ENCODE results near the gene B3GNT5. TPM values are rescaled to one million over a fixed set of nuclear protein-coding genes. Genes with fewer than 3 reads are reported as not detected.
"Not testable (repeated sequence)": the region's sequence is repeated elsewhere in the genome, so short reads cannot be mapped to it uniquely, and the experiment has no call there.

The B3GNT5 gene
- total and polyA plus RNA-seq, 2 donors (not counting 1 experiment from before 2014, with no cell fraction given) = 0.96 to 1.3 TPM

DNA sequence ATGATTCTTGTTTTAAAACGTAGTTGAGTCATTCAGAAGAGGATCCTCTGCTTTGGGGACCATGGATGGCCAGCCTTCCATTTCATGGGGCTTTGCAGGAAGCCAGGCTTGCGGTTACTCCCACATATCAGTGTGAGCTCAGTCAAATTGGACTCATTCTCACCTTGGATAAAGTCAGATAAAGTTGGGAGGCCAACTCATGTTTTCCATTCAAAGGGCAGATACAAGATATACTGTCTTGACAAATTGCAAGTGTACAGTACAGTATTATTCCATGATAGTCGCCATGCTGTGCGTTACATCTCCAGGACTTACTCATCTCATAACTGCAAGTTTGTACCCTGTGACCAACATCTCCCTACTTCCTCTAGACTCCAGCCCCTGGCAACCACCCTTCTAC, 25.5 kb upstream of the B3GNT5 start:
- no peaks in the 10 kb centered on the region for H3K27me3 ChIP-seq (ENCODE audit: control insufficient read depth, insufficient read depth, low read length)
- H3K9me3 ChIP-seq (ENCODE audit: control insufficient read depth, insufficient read depth, low read depth, low read length) = no peaks in the 10 kb centered on the region
- no peaks in the 10 kb centered on the region for H3K79me2 ChIP-seq (ENCODE audit: control insufficient read depth, insufficient read depth, low read length)
- no peaks in the 10 kb centered on the region for H3K4me1 ChIP-seq (ENCODE audit: control insufficient read depth, extremely low read depth, insufficient read depth, low read length)
- no peaks in the 10 kb centered on the region for H3K36me3 ChIP-seq (ENCODE audit: control insufficient read depth, insufficient read depth, low read length)
- no peaks in the 10 kb centered on the region for H4K20me1 ChIP-seq (ENCODE audit: control insufficient read depth, extremely low read depth, insufficient read depth, low read length)
- H3K4me3 ChIP-seq (replicated peaks in 1 of 4; ENCODE audit: control extremely low read depth in 1 of 4, insufficient read depth in 1 of 4, low read depth in 3 of 4, low read length in 4 of 4) = no peak overlapping the region
- no peak overlapping the region for H3K9ac ChIP-seq (ENCODE audit: insufficient read depth, low read length)
- H3K27ac ChIP-seq (ENCODE audit: insufficient read depth, low read length) = no peak overlapping the region
- H3K4me2 ChIP-seq (ENCODE audit: extremely low read depth, insufficient read depth, low read length) = no peak overlapping the region
- no peak overlapping the region for H2AFZ ChIP-seq (ENCODE audit: low read length)
- TF ChIP-seq EZH2 (IDR thresholded peaks at IDR 0.05; ENCODE audit: low read length, missing control alignments) = no peak
- TF ChIP-seq, protein P1, sequence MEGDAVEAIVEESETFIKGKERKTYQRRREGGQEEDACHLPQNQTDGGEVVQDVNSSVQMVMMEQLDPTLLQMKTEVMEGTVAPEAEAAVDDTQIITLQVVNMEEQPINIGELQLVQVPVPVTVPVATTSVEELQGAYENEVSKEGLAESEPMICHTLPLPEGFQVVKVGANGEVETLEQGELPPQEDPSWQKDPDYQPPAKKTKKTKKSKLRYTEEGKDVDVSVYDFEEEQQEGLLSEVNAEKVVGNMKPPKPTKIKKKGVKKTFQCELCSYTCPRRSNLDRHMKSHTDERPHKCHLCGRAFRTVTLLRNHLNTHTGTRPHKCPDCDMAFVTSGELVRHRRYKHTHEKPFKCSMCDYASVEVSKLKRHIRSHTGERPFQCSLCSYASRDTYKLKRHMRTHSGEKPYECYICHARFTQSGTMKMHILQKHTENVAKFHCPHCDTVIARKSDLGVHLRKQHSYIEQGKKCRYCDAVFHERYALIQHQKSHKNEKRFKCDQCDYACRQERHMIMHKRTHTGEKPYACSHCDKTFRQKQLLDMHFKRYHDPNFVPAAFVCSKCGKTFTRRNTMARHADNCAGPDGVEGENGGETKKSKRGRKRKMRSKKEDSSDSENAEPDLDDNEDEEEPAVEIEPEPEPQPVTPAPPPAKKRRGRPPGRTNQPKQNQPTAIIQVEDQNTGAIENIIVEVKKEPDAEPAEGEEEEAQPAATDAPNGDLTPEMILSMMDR (conservative IDR thresholded peaks at IDR 0.05 in 1 of 2, IDR thresholded peaks at IDR 0.05 in 1 of 2; ENCODE audit: low read depth in 1 of 2, low read length in 2 of 2) = no peak
- no peak for DNase-seq (ENCODE audit: low read depth in 2 of 2)

DNA sequence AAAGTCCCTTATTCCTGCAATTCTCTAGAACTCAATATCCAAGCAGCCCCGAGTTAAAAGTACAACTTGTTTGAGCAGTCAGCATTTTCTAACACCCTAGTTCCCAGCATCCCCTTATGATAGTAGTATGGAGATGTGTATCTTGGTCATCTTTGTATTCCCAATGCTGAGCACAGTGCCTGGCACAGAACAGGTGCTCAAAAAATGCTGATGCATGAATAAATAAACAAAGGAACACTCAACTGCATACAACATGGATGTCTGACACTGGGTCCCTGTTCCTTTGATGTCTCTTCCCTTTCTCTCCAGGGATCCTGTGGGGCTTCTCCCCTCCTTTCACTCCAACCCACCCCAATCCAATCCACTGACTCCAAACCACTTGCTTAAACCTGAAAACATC, 23.9 kb upstream of the B3GNT5 start:
- H3K9ac ChIP-seq (ENCODE audit: insufficient read depth, low read length) = no peak overlapping the region
- H3K27me3 ChIP-seq (ENCODE audit: control insufficient read depth, insufficient read depth, low read length) = no peaks in the 10 kb centered on the region
- no peak overlapping the region for H2AFZ ChIP-seq (ENCODE audit: low read length)
- no peaks in the 10 kb centered on the region for H4K20me1 ChIP-seq (ENCODE audit: control insufficient read depth, extremely low read depth, insufficient read depth, low read length)
- H3K79me2 ChIP-seq (ENCODE audit: control insufficient read depth, insufficient read depth, low read length) = no peaks in the 10 kb centered on the region
- H3K4me3 ChIP-seq (replicated peaks in 1 of 4; ENCODE audit: control extremely low read depth in 1 of 4, insufficient read depth in 1 of 4, low read depth in 3 of 4, low read length in 4 of 4) = no peak overlapping the region
- no peak overlapping the region for H3K27ac ChIP-seq (ENCODE audit: insufficient read depth, low read length)
- H3K4me1 ChIP-seq (ENCODE audit: control insufficient read depth, extremely low read depth, insufficient read depth, low read length) = no peaks in the 10 kb centered on the region
- no peaks in the 10 kb centered on the region for H3K36me3 ChIP-seq (ENCODE audit: control insufficient read depth, insufficient read depth, low read length)
- TF ChIP-seq, protein P1 (conservative IDR thresholded peaks at IDR 0.05 in 1 of 2, IDR thresholded peaks at IDR 0.05 in 1 of 2; ENCODE audit: low read depth in 1 of 2, low read length in 2 of 2) = no peak
- no peak for TF ChIP-seq EZH2 (IDR thresholded peaks at IDR 0.05; ENCODE audit: low read length, missing control alignments)
- H3K9me3 ChIP-seq (ENCODE audit: control insufficient read depth, insufficient read depth, low read depth, low read length) = no peaks in the 10 kb centered on the region
- no peak overlapping the region for H3K4me2 ChIP-seq (ENCODE audit: extremely low read depth, insufficient read depth, low read length)
- DNase-seq (ENCODE audit: low read depth in 2 of 2) = no peak

DNA sequence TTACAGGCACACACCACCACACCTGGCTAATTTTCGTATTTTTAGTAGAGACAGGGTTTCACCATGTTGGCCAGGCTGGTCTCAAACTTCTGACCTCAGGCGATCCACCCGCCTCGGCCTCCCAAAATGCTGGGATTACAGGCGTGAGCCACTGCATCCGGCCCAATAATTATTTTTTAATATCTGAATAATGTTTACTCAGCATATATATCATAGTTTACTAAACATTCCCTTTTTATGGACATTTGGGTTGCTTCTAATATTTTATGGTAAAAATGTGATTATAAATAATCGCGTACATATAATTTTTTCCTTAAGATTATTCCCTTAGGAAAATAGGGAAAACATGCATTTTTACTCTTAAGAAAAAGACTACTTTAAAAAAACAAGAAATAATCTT, 22.8 kb upstream of the B3GNT5 start:
- not testable (repeated sequence) for H3K36me3 ChIP-seq (ENCODE audit: control insufficient read depth, insufficient read depth, low read length); H3K4me2 ChIP-seq (ENCODE audit: extremely low read depth, insufficient read depth, low read length); H3K79me2 ChIP-seq (ENCODE audit: control insufficient read depth, insufficient read depth, low read length); H2AFZ ChIP-seq (ENCODE audit: low read length); DNase-seq (ENCODE audit: low read depth in 2 of 2); H4K20me1 ChIP-seq (ENCODE audit: control insufficient read depth, extremely low read depth, insufficient read depth, low read length); H3K9me3 ChIP-seq (ENCODE audit: control insufficient read depth, insufficient read depth, low read depth, low read length); H3K27ac ChIP-seq (ENCODE audit: insufficient read depth, low read length); H3K9ac ChIP-seq (ENCODE audit: insufficient read depth, low read length); H3K4me3 ChIP-seq (replicated peaks in 1 of 4; ENCODE audit: control extremely low read depth in 1 of 4, insufficient read depth in 1 of 4, low read depth in 3 of 4, low read length in 4 of 4); H3K27me3 ChIP-seq (ENCODE audit: control insufficient read depth, insufficient read depth, low read length); H3K4me1 ChIP-seq (ENCODE audit: control insufficient read depth, extremely low read depth, insufficient read depth, low read length)

All from fibroblast of lung (primary cell).